HepG2 (cell line): ENCODE results near the gene PLSCR3. TPM values are rescaled to one million over a fixed set of nuclear protein-coding genes. Genes with fewer than 3 reads are reported as not detected.

Source experiments
- ATAC-seq: fragments of 200-7000 bp; cut with Tn5 transposase; 3 replicates; pipeline ENCODE4 v1.9.1; 2020; ENCODE audit warnings: mild to moderate bottlenecking, moderate library complexity
- BruUV-seq: library from RNA; stranded (reverse); fragments of 400-500 nt; replicated peaks from 2 replicates; lab custom pipeline; 2021; lab: Mats Ljungman, UMichigan
- CTCF ChIA-PET: fragments of 300-600 bp; formaldehyde crosslinking; extraction: SDS; loops from one replicate; lab custom pipeline; 2021; ENCODE audit warnings: low total read pairs, inconsistent platforms, low intra/inter-chr PET ratio; lab: Yijun Ruan, JAX
- POLR2A ChIA-PET: fragments of 350-600 bp; sonication (Branson Sonifier 250); formaldehyde crosslinking; loops from one replicate; lab custom pipeline; 2020; ENCODE audit warnings: antibody characterized with exemption, inconsistent platforms; lab: Yijun Ruan, JAX
- DNase-seq: peaks from one replicate; pipeline ENCODE4 v3.0.0-alpha.2; 2015; ENCODE audit warnings: low spot score
- FAIRE-seq: peaks from 3 replicates; lab custom pipeline; 2011; peaks lifted over from hg19 to GRCh38; lab: Jason Lieb, UNC
- H2AFZ ChIP-seq: one replicate; pipeline ENCODE4 v1.6.1; 2011; ENCODE audit warnings: low read length, inconsistent platforms
- H3K27ac ChIP-seq: fragments of 300-600 bp; 3 replicates; pipeline ENCODE4 v1.8.0; 2011; ENCODE audit warnings: mixed run types, mild to moderate bottlenecking, mixed read lengths, low read length, inconsistent platforms; ENCODE audit not compliant: insufficient read depth; ENCODE audit errors: extremely low read length
- H3K27me3 ChIP-seq, 2 experiments: fragments of 200-600 bp in 1 of 2; 2 replicates in 1 of 2; 3 replicates in 1 of 2; pipeline versions ENCODE4 v1.6.0 to v1.8.0; 2011; ENCODE audit warnings: low read length in 2 of 2, mild to moderate bottlenecking in 2 of 2, moderate library complexity in 2 of 2, inconsistent platforms in 1 of 2; ENCODE audit not compliant: insufficient read depth in 2 of 2, control insufficient read depth in 1 of 2
- H3K36me3 ChIP-seq, 2 experiments: fragments of 200-600 bp in 1 of 2; replicated peaks in 1 of 2; 2 replicates in 1 of 2; 3 replicates in 1 of 2; pipeline versions ENCODE4 v1.5.1 to v1.8.0; 2011; ENCODE audit warnings: low read length in 2 of 2, inconsistent platforms in 1 of 2; ENCODE audit not compliant: insufficient read depth in 2 of 2, control insufficient read depth in 1 of 2
- H3K4me1 ChIP-seq: 2 replicates; pipeline ENCODE4 v1.5.1; 2012; ENCODE audit warnings: low read length, inconsistent platforms; ENCODE audit not compliant: insufficient read depth
- H3K4me2 ChIP-seq: 2 replicates; pipeline ENCODE4 v1.6.0; 2011; ENCODE audit warnings: low read depth, low read length, inconsistent platforms
- H3K4me3 ChIP-seq, 3 experiments: fragments of 200-600 bp in 1 of 3; sonication (generic), shearing (Covaris generic) in 1 of 3; replicated peaks in 1 of 3; 2 replicates each; pipeline ENCODE4 v1.5.1; 2011 to 2016; ENCODE audit warnings: low read length in 3 of 3, inconsistent platforms in 2 of 3, low read depth in 2 of 3, mild to moderate bottlenecking in 2 of 3, control low read depth in 1 of 3, mixed read lengths in 1 of 3; ENCODE audit not compliant: insufficient read depth in 1 of 3
- H3K79me2 ChIP-seq: one replicate; pipeline ENCODE4 v1.6.1; 2011; ENCODE audit warnings: low read length, inconsistent platforms; ENCODE audit not compliant: insufficient read depth
- H3K9ac ChIP-seq: 2 replicates; pipeline ENCODE4 v1.6.0; 2011; ENCODE audit warnings: mild to moderate bottlenecking, low read depth, low read length, inconsistent platforms; ENCODE audit not compliant: insufficient read depth
- H3K9me3 ChIP-seq: 2 replicates; pipeline ENCODE4 v1.5.1; 2012; ENCODE audit warnings: mild to moderate bottlenecking, low read length
- H4K20me1 ChIP-seq: 2 replicates; pipeline ENCODE4 v1.6.0; 2011; ENCODE audit warnings: inconsistent platforms, mild to moderate bottlenecking, low read length, moderate library complexity; ENCODE audit not compliant: insufficient read depth
- ATAD3A ChIP-seq: sonication (generic); formaldehyde crosslinking; IDR thresholded peaks from 2 replicates; pipeline ENCODE4 v1.4.0; 2020; ENCODE audit warnings: missing genetic modification reagents
- CBX2 ChIP-seq, 2 experiments: fragments of 200-600 bp in 1 of 2; sonication (generic); formaldehyde crosslinking in 1 of 2; IDR thresholded peaks; 2 replicates each; pipeline versions ENCODE4 v1.7.0 to v1.8.1; 2018 to 2022; ENCODE audit warnings: low read depth in 2 of 2, low read length in 1 of 2, mild to moderate bottlenecking in 1 of 2, missing genetic modification reagents in 1 of 2
- NCOA1 ChIP-seq: sonication (generic); formaldehyde crosslinking; IDR thresholded peaks from 2 replicates; pipeline ENCODE4 v1.9.0; 2021; ENCODE audit warnings: missing genetic modification reagents
- PHF8 ChIP-seq: sonication (generic); formaldehyde crosslinking; IDR thresholded peaks from 2 replicates; pipeline ENCODE4 v1.5.0; 2020; ENCODE audit warnings: missing genetic modification reagents
- TAF15 ChIP-seq: fragments of 200-400 bp; formaldehyde crosslinking; IDR thresholded peaks from one replicate; pipeline ENCODE4 v1.6.1; 2018; ENCODE audit warnings: mild to moderate bottlenecking, low read depth, low read length; ENCODE audit not compliant: poor library complexity, severe bottlenecking
- YEATS4 ChIP-seq: sonication (generic); formaldehyde crosslinking; IDR thresholded peaks from 2 replicates; pipeline ENCODE4 v1.4.0; 2020; ENCODE audit warnings: missing genetic modification reagents, borderline replicate concordance
- ZC3H4 ChIP-seq: sonication (generic); formaldehyde crosslinking; IDR thresholded peaks from 2 replicates; pipeline ENCODE4 v1.4.0; 2020; ENCODE audit warnings: missing genetic modification reagents, borderline replicate concordance
- ZNF331 ChIP-seq: sonication (generic); formaldehyde crosslinking; IDR thresholded peaks from 2 replicates; pipeline ENCODE4 v1.4.0; 2020; ENCODE audit warnings: missing genetic modification reagents
- WGBS: methylation state at CpG from one replicate; pipeline ENCODE4 v1.1.6; 2017; ENCODE audit warnings: low lambda C conversion rate; 5-methylcytosine and 5-hydroxymethylcytosine counted together
- in situ Hi-C: cut with HindIII; loops from 2 replicates; pipeline ENCODE4 v1.10.0; 2017; ENCODE audit warnings: low pct_unique_long_range_greater_than_20kb; ENCODE audit not compliant: extremely low pct_ligation_motif_present
- intact Hi-C: fragments of 100-400 bp; cut with micrococcal nuclease; formaldehyde crosslinking; loops from one replicate; pipeline ENCODE4 v1.10.0; 2022; ENCODE audit not compliant: unreplicated experiment
- polyA plus RNA-seq, 8 experiments: library from polyadenylated mRNA; depleted of rRNA in 3 of 8; stranded (reverse) in 7 of 8; unstranded in 1 of 8; fragments of >200 nt; fragmentation: Illumina TruSeq in 4 of 8; extraction: Trizol in 4 of 8; gene quantifications; 2 replicates each; pipeline versions ENCODE4 v1.2.1 to v1.2.3, GENCODE V29; 2011 to 2016; ENCODE audit warnings: low read depth in 4 of 8, missing spikeins in 1 of 8, mixed read lengths in 1 of 8; ENCODE audit not compliant: insufficient read depth in 1 of 8
- total RNA-seq, 5 experiments: library from RNA; depleted of rRNA; stranded (reverse); fragments of >200 nt; fragmentation: Illumina TruSeq; extraction: Trizol; gene quantifications; 2 replicates each; pipeline ENCODE4 v1.2.3, GENCODE V29; 2016; ENCODE audit warnings: low read depth in 1 of 5
- TF ChIP-seq, protein P1 (sequence below): sonication (generic); formaldehyde crosslinking; IDR thresholded peaks from 2 replicates; pipeline ENCODE4 v1.5.1; 2020; ENCODE audit warnings: mild to moderate bottlenecking, missing genetic modification reagents, borderline replicate concordance
- TF ChIP-seq, protein P2 (sequence below): sonication (generic); formaldehyde crosslinking; conservative IDR thresholded peaks from 2 replicates; pipeline ENCODE4 v1.8.0; 2022; ENCODE audit warnings: missing genetic modification reagents
- TF ChIP-seq, protein P3 (sequence below), 2 experiments: fragments of 450-650 bp in 1 of 2; sonication (generic) in 1 of 2; formaldehyde crosslinking; IDR thresholded peaks; 2 replicates each; pipeline versions ENCODE4 v1.5.0 to v1.8.0; 2020 to 2022; ENCODE audit warnings: mild to moderate bottlenecking in 1 of 2, missing genetic modification reagents in 1 of 2

PLSCR3 gene
- total and polyA plus RNA-seq, 2 of the 13 experiments (the other 11 are each of a cell fraction or from before 2014, with no cell fraction given): 5.6 to 6.2 TPM

DNA sequence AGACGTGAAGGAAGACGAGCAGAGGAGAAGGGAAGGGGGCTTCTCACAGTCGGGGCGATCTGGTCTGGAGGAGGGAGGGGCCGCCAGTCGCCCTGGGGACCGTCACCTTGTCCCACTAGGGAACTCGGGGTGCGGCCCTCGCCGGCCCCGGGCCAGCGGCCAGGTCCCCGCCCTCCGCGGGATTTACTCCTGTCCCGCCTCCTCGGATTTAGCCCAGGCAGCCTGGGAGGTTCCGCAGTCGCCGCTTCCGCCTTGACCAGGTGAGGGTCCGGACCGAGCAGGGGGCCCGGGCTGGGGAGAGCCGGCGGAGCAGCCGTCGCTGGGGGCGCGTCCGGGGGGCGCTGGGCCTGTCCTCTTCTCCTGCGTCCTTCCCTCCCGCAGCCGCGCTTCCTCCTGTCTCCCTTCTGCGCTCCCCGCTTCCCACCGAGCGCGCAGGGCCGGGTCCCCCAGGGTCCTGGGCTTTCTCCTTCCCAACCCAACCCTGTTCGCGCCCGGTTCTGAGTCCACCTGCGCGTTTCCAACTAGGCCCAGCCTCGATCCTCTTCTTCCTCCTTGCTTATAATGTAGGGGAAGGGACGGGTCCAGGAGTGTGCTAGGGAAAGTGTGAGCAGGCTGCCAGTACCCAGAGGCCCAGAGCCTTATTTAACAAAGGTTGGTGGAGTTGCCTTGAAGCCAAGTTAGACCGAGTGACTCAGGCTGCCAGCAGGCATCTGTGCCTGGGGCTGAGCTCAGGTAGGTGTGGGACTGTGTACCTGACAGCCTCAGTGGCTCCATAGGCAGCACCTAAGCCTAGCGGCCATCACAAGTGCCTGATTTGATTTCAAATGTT lies 13.3 kb downstream of the PLSCR3 start, which contains the start of gene TNK1 (continued):
- TF ChIP-seq NCOA1 (no peak), YEATS4 (0 out of 2 replicates have a peak, but pooled peaks have one; percentile 27), ZC3H4 (no peak), PHF8 (peak; percentile 72), TAF15 (no peak), CBX2 (IDR thresholded peaks at IDR 0.05; ENCODE audit: low read depth, low read length) (no peak), CBX2 (CRISPR knock-in tag; IDR thresholded peaks at IDR 0.05; ENCODE audit: low read depth) (no peak)
- TF ChIP-seq, protein P1, sequence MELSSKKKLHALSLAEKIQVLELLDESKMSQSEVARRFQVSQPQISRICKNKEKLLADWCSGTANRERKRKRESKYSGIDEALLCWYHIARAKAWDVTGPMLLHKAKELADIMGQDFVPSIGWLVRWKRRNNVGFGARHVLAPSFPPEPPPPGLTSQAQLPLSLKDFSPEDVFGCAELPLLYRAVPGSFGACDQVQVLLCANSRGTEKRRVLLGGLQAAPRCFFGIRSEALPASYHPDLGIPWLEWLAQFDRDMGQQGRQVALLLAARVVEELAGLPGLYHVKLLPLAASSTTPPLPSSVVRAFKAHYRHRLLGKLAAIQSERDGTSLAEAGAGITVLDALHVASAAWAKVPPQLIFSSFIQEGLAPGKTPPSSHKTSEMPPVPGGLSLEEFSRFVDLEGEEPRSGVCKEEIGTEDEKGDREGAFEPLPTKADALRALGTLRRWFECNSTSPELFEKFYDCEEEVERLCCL: 0 out of 2 replicates have a peak, but pooled peaks have one; percentile 0

DNA sequence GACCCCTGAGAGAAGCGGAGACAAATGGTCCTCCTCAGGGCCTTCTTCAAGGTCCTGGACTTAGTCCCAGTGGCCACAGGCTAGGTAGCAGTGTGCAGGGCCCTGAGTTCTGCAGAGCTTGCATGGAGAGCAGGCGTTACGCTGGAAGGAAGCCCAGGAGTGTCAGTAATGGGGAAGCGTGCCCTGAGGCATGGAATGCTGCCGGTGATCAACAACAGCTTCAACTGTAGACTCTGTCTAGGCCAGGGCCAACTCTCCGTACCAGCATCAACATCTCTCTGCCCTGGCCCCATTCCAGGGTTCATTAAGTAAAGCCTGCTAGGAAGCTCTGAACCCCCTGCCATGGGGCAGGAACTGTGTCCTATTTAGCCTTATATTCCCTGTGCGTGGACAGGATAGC lies 14.0 kb downstream of the PLSCR3 start:
- peak overlapping the region; percentile 88 for H3K4me2 ChIP-seq
- TF ChIP-seq, protein P2, sequence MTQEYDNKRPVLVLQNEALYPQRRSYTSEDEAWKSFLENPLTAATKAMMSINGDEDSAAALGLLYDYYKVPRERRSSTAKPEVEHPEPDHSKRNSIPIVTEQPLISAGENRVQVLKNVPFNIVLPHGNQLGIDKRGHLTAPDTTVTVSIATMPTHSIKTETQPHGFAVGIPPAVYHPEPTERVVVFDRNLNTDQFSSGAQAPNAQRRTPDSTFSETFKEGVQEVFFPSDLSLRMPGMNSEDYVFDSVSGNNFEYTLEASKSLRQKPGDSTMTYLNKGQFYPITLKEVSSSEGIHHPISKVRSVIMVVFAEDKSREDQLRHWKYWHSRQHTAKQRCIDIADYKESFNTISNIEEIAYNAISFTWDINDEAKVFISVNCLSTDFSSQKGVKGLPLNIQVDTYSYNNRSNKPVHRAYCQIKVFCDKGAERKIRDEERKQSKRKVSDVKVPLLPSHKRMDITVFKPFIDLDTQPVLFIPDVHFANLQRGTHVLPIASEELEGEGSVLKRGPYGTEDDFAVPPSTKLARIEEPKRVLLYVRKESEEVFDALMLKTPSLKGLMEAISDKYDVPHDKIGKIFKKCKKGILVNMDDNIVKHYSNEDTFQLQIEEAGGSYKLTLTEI (CRISPR knock-in tag): no peak
- TF ChIP-seq ATAD3A (CRISPR knock-in tag) (no peak), ZNF331 (CRISPR knock-in tag) (peak; percentile 24; the same call in 1 of the 2 replicates)
- TF ChIP-seq, protein P3, sequence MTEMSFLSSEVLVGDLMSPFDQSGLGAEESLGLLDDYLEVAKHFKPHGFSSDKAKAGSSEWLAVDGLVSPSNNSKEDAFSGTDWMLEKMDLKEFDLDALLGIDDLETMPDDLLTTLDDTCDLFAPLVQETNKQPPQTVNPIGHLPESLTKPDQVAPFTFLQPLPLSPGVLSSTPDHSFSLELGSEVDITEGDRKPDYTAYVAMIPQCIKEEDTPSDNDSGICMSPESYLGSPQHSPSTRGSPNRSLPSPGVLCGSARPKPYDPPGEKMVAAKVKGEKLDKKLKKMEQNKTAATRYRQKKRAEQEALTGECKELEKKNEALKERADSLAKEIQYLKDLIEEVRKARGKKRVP (CRISPR knock-in tag; IDR thresholded peaks at IDR 0.05): no peak

More for the DNA sequence above, 14.0 kb downstream of the PLSCR3 start:
- Histone ChIP-seq H3K79me2 (no peaks in the 10 kb centered on the region), H3K4me3 (peak overlapping the region; percentile 62 to 83 (median 77)), H3K27me3 (peaks cover 0 to 7% of the 10 kb centered on the region in 2 experiments; a peak in 1 of 5 replicates), H3K27ac (no peak overlapping the region), H4K20me1 (no peaks in the 10 kb centered on the region), H3K36me3 (no peaks in the 10 kb centered on the region), H2AFZ (peak overlapping the region; percentile 64), H3K9me3 (peaks cover 4% of the 10 kb centered on the region; the same call in 1 of the 2 replicates), H3K4me1 (peaks cover 21% of the 10 kb centered on the region), H3K9ac (peak overlapping the region; percentile 70; the same call in 1 of the 2 replicates)
- ChIA-PET POLR2A (interaction anchor here (0.6 to 2.1 kb wide), 7 partner anchors 9 to 99 kb away, joined by 3 to 24 read pairs (median 3); partner anchors contain the start of genes PLSCR3, SLC2A4, TMEM102 and TMEM256), CTCF (no interaction called here)
- intact Hi-C loops (no loop called here), in situ Hi-C loops (no loop called here)
- no TSS peak for BruUV-seq
- ATAC-seq (peak; percentile 77), FAIRE-seq (no peak), DNase-seq (no peak)
- WGBS: 17% methylated on average over 3 of the region's 7 CpGs
